GM12873 (cell line): Measurements from ENCODE around the gene APOBEC3G.

Experiments
- CTCF ChIP-seq: IDR thresholded peaks from 2 replicates; pipeline ENCODE4 v1.5.1; 2012; ENCODE audit warnings: low read depth, mild to moderate bottlenecking, moderate library complexity, low read length, control low read depth; ENCODE audit not compliant: insufficient read depth; ENCODE audit errors: missing control alignments

APOBEC3G gene

GRCh38 chr22:39080052-39080762, 3.1 kb downstream of the APOBEC3G start:
- no peak for TF ChIP-seq CTCF

- TF ChIP-seq CTCF: no peak
These were observed 3.9 kb downstream of the APOBEC3G start for GRCh38 chr22:39081016-39081415.

GRCh38 chr22:39081598-39081997, 4.5 kb downstream of the APOBEC3G start:
- no peak for TF ChIP-seq CTCF

- TF ChIP-seq CTCF: no peak
These were observed 6.4 kb downstream of the APOBEC3G start for GRCh38 chr22:39083212-39084165.

GRCh38 chr22:39084666-39085065, 7.6 kb downstream of the APOBEC3G start:
- TF ChIP-seq CTCF: no peak

GRCh38 chr22:39087098-39087497, 10.0 kb downstream of the APOBEC3G start:
- no peak for TF ChIP-seq CTCF
